WTC11 (cell line): ENCODE data around the gene PTPMT1. TPM values are rescaled to one million over a fixed set of nuclear protein-coding genes. Genes with fewer than 3 reads are reported as not detected.
A peak's percentile ranks its signal among the peaks of the same experiment; 100 is the strongest.

Experiments used
- ATAC-seq: fragments of 200-7000 bp; cut with Tn5 transposase; 2 replicates; pipeline ENCODE4 v1.10.0; 2021; ENCODE audit warnings: mild to moderate bottlenecking, moderate library complexity
- CTCF ChIA-PET: fragments of 300-600 bp; sonication (Branson Sonifier 250); formaldehyde crosslinking; loops from one replicate; lab custom pipeline; 2021; ENCODE audit warnings: antibody characterized with exemption; lab: Charles Lee
- POLR2A ChIA-PET: fragments of 350-600 bp; sonication (Branson Sonifier 250); formaldehyde crosslinking; loops from one replicate; lab custom pipeline; 2021; ENCODE audit warnings: antibody characterized with exemption; lab: Charles Lee
- DNase-seq: peaks from one replicate; pipeline ENCODE4 v3.0.0; 2021; ENCODE audit warnings: low spot score
- H3K27ac Mint-ChIP-seq: 2 replicates; pipeline ENCODE4 v1.8.0; 2021; ENCODE audit warnings: mixed read lengths
- H3K27me3 Mint-ChIP-seq: 2 replicates; pipeline ENCODE4 v1.8.0; 2021; ENCODE audit warnings: low read depth, mild to moderate bottlenecking, moderate library complexity, mixed read lengths
- H3K36me3 Mint-ChIP-seq: 2 replicates; pipeline ENCODE4 v1.8.0; 2021; ENCODE audit warnings: mixed read lengths
- H3K4me1 Mint-ChIP-seq: 2 replicates; pipeline ENCODE4 v1.8.0; 2022; ENCODE audit warnings: mixed read lengths
- H3K4me3 Mint-ChIP-seq: 2 replicates; pipeline ENCODE4 v1.8.0; 2021; ENCODE audit warnings: mild to moderate bottlenecking, moderate library complexity, mixed read lengths
- H3K9me3 Mint-ChIP-seq: 2 replicates; pipeline ENCODE4 v1.8.0; 2021; ENCODE audit warnings: mixed read lengths
- NR2C2 ChIP-seq: sonication (generic); formaldehyde crosslinking; IDR thresholded peaks from 2 replicates; pipeline ENCODE4 v1.8.0; 2022; ENCODE audit warnings: mild to moderate bottlenecking, missing genetic modification reagents
- OVOL2 ChIP-seq: fragments of 250-450 bp; sonication (Bioruptor Pico); IDR thresholded peaks from 2 replicates; pipeline ENCODE4 v1.9.0; 2021; ENCODE audit warnings: mild to moderate bottlenecking, borderline replicate concordance
- PREB ChIP-seq: sonication (generic); formaldehyde crosslinking; IDR thresholded peaks from 2 replicates; pipeline ENCODE4 v1.8.1; 2022; ENCODE audit warnings: mild to moderate bottlenecking, missing genetic modification reagents, moderate library complexity, borderline replicate concordance
- SMAD3 ChIP-seq: sonication (generic); formaldehyde crosslinking; IDR thresholded peaks from 2 replicates; pipeline ENCODE4 v1.8.0; 2022; ENCODE audit warnings: missing genetic modification reagents, mild to moderate bottlenecking, borderline replicate concordance
- ZNF121 ChIP-seq: sonication (generic); formaldehyde crosslinking; IDR thresholded peaks from 2 replicates; pipeline ENCODE4 v1.8.0; 2023; ENCODE audit warnings: missing genetic modification reagents
- ZNF317 ChIP-seq: sonication (generic); formaldehyde crosslinking; IDR thresholded peaks from 2 replicates; pipeline ENCODE4 v1.8.1; 2023; ENCODE audit warnings: low read depth, mild to moderate bottlenecking, moderate library complexity, missing genetic modification reagents, borderline replicate concordance
- ZNF425 ChIP-seq: fragments of 250-450 bp; sonication (Bioruptor Pico); conservative IDR thresholded peaks from 2 replicates; pipeline ENCODE4 v1.9.0; 2021; ENCODE audit warnings: mild to moderate bottlenecking
- total RNA-seq: library from RNA; stranded (reverse); gene quantifications from 3 replicates; pipeline ENCODE4 v1.2.3, GENCODE V29; 2021
- TF ChIP-seq, protein P1 (sequence below): sonication (generic); formaldehyde crosslinking; IDR thresholded peaks from 2 replicates; pipeline ENCODE4 v1.8.0; 2023; ENCODE audit warnings: missing genetic modification reagents, mild to moderate bottlenecking, borderline replicate concordance
- TF ChIP-seq, protein P2 (sequence below): sonication (generic); formaldehyde crosslinking; IDR thresholded peaks from 2 replicates; pipeline ENCODE4 v1.8.0; 2023; ENCODE audit warnings: missing genetic modification reagents

Gene PTPMT1
- total RNA-seq, 1 experiment from 2014 or later = 49.5 TPM

GRCh38 chr11:47564933-47565339 is 463 bp upstream of the PTPMT1 start:
- DNase-seq (no peak), ATAC-seq (peak; percentile 20)
- H3K4me3 Mint-ChIP-seq = peak overlapping the region; percentile 68
- no peaks in the 10 kb centered on the region for H3K27me3 Mint-ChIP-seq
- POLR2A ChIA-PET = interaction anchor here (0.9 to 1.7 kb wide), 4 partner anchors 13 to 30 kb away, joined by 3 to 4 read pairs (median 3); partner anchors contain the start of genes C1QTNF4, KBTBD4 and NDUFS3
- peaks cover 10% of the 10 kb centered on the region; the same call in 1 of the 2 replicates for H3K36me3 Mint-ChIP-seq
- TF ChIP-seq, protein P1, sequence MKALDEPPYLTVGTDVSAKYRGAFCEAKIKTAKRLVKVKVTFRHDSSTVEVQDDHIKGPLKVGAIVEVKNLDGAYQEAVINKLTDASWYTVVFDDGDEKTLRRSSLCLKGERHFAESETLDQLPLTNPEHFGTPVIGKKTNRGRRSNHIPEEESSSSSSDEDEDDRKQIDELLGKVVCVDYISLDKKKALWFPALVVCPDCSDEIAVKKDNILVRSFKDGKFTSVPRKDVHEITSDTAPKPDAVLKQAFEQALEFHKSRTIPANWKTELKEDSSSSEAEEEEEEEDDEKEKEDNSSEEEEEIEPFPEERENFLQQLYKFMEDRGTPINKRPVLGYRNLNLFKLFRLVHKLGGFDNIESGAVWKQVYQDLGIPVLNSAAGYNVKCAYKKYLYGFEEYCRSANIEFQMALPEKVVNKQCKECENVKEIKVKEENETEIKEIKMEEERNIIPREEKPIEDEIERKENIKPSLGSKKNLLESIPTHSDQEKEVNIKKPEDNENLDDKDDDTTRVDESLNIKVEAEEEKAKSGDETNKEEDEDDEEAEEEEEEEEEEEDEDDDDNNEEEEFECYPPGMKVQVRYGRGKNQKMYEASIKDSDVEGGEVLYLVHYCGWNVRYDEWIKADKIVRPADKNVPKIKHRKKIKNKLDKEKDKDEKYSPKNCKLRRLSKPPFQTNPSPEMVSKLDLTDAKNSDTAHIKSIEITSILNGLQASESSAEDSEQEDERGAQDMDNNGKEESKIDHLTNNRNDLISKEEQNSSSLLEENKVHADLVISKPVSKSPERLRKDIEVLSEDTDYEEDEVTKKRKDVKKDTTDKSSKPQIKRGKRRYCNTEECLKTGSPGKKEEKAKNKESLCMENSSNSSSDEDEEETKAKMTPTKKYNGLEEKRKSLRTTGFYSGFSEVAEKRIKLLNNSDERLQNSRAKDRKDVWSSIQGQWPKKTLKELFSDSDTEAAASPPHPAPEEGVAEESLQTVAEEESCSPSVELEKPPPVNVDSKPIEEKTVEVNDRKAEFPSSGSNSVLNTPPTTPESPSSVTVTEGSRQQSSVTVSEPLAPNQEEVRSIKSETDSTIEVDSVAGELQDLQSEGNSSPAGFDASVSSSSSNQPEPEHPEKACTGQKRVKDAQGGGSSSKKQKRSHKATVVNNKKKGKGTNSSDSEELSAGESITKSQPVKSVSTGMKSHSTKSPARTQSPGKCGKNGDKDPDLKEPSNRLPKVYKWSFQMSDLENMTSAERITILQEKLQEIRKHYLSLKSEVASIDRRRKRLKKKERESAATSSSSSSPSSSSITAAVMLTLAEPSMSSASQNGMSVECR = 0 out of 2 replicates have a peak, but pooled peaks have one; percentile 0
- TF ChIP-seq OVOL2 (CRISPR knock-in tag) = no peak
- TF ChIP-seq SMAD3 = 0 out of 2 replicates have a peak, but pooled peaks have one; percentile 64
- TF ChIP-seq NR2C2 (CRISPR knock-in tag) = 0 out of 2 replicates have a peak, but pooled peaks have one; percentile 41
- no peak for TF ChIP-seq ZNF425 (CRISPR knock-in tag)
- TF ChIP-seq, all 79 proteins: peak for 3
- CTCF ChIA-PET = interaction anchor here (1.2 to 2.1 kb wide), 3 partner anchors 12 to 110 kb away, joined by 3 to 13 read pairs (median 4); no protein-coding TSS in a partner anchor
- Mint-ChIP-seq H3K9me3 (no peaks in the 10 kb centered on the region), H3K4me1 (peaks cover 10% of the 10 kb centered on the region), H3K27ac (no peak overlapping the region)

- no peak for TF ChIP-seq ZNF317 (CRISPR knock-in tag)
- TF ChIP-seq ZNF121 = peak; percentile 79; the same call in 1 of the 2 replicates
- TF ChIP-seq, all 79 proteins: peak for 1
- Mint-ChIP-seq H3K4me3 (peak overlapping the region; percentile 84), H3K27ac (no peak overlapping the region), H3K27me3 (no peaks in the 10 kb centered on the region), H3K9me3 (no peaks in the 10 kb centered on the region), H3K4me1 (peaks cover 10% of the 10 kb centered on the region), H3K36me3 (peaks cover 20% of the 10 kb centered on the region)
- peak; percentile 25 for DNase-seq
- ATAC-seq = peak; percentile 13
- POLR2A ChIA-PET = interaction anchor here (1.0 to 1.7 kb wide), 2 partner anchors 12 to 19 kb away, joined by 3 to 4 read pairs; partner anchors contain the start of genes KBTBD4 and NDUFS3
- CTCF ChIA-PET = interaction anchor here (0.6 to 2.2 kb wide), 7 partner anchors 13 to 309 kb away, joined by 3 to 9 read pairs (median 4); no protein-coding TSS in a partner anchor
Observed at GRCh38 chr11:47566149-47566698, 825 bp downstream of the PTPMT1 start.

GRCh38 chr11:47569646-47570045 is 4.2 kb downstream of the PTPMT1 start:
- Mint-ChIP-seq H3K27ac (no peak overlapping the region), H3K4me3 (no peak overlapping the region), H3K27me3 (no peaks in the 10 kb centered on the region), H3K36me3 (peaks cover 51% of the 10 kb centered on the region), H3K4me1 (peaks cover 10% of the 10 kb centered on the region), H3K9me3 (no peaks in the 10 kb centered on the region)
- ChIA-PET CTCF (no interaction called here), POLR2A (no interaction called here)
- DNase-seq = no peak
- TF ChIP-seq, protein P2, sequence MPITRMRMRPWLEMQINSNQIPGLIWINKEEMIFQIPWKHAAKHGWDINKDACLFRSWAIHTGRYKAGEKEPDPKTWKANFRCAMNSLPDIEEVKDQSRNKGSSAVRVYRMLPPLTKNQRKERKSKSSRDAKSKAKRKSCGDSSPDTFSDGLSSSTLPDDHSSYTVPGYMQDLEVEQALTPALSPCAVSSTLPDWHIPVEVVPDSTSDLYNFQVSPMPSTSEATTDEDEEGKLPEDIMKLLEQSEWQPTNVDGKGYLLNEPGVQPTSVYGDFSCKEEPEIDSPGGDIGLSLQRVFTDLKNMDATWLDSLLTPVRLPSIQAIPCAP (CRISPR knock-in tag) = no peak
- TF ChIP-seq PREB = no peak
- no peak for ATAC-seq
